Endothelial cell of umbilical vein (primary cell): Measurements from ENCODE around the gene GALNT9. TPM values are rescaled to one million over a fixed set of nuclear protein-coding genes. Genes with fewer than 3 reads are reported as not detected.

ENCODE experiments used
- BruUV-seq: library from RNA; stranded (reverse); fragments of 400-500 nt; replicated peaks from 2 replicates; lab custom pipeline; 2021; lab: Mats Ljungman, UMichigan
- CTCF ChIA-PET: fragments of 300-600, 350-600 bp; sonication (Branson Sonifier 250); formaldehyde crosslinking; loops from one replicate; lab custom pipeline; 2021; ENCODE audit warnings: antibody characterized with exemption, inconsistent platforms; lab: Charles Lee
- POLR2A ChIA-PET: fragments of 300-600, 350-600 bp; sonication (Branson Sonifier 250); formaldehyde crosslinking; loops from one replicate; lab custom pipeline; 2021; ENCODE audit warnings: antibody characterized with exemption, inconsistent platforms; lab: Charles Lee
- DNase-seq: peaks from one replicate; pipeline ENCODE4 v3.0.0-alpha.2; 2011; ENCODE audit warnings: low read depth, low spot score
- FAIRE-seq: peaks from 2 replicates; lab custom pipeline; 2011; peaks lifted over from hg19 to GRCh38; lab: Jason Lieb, UNC
- H2AFZ ChIP-seq: 2 replicates; pipeline ENCODE4 v1.6.0; 2012; ENCODE audit warnings: low read depth, low read length, control low read depth, inconsistent platforms
- H3K27ac ChIP-seq: 2 replicates; pipeline ENCODE4 v1.5.1; 2011; ENCODE audit warnings: low read depth, mild to moderate bottlenecking, control low read depth, low read length, moderate library complexity; ENCODE audit not compliant: insufficient read depth
- H3K27me3 ChIP-seq, 2 experiments: 2 replicates each; pipeline versions ENCODE4 v1.6.0 to v1.6.1; 2011; ENCODE audit warnings: low read length in 2 of 2, mixed read lengths in 1 of 2; ENCODE audit not compliant: control insufficient read depth in 2 of 2, insufficient read depth in 2 of 2
- H3K36me3 ChIP-seq, 2 experiments: 2 replicates in 1 of 2; 3 replicates in 1 of 2; pipeline ENCODE4 v1.5.1; 2011; ENCODE audit warnings: low read length in 2 of 2, mild to moderate bottlenecking in 1 of 2, moderate library complexity in 1 of 2; ENCODE audit not compliant: control insufficient read depth in 2 of 2, insufficient read depth in 2 of 2; ENCODE audit errors: extremely low read depth in 1 of 2
- H3K4me1 ChIP-seq: 3 replicates; pipeline ENCODE4 v1.5.1; 2011; ENCODE audit warnings: mild to moderate bottlenecking, low read length; ENCODE audit not compliant: control insufficient read depth, insufficient read depth; ENCODE audit errors: extremely low read depth
- H3K4me2 ChIP-seq: 2 replicates; pipeline ENCODE4 v1.6.1; 2011; ENCODE audit warnings: low read length, control low read depth, mixed read lengths; ENCODE audit not compliant: insufficient read depth
- H3K4me3 ChIP-seq, 3 experiments: fragments of 200-600 bp in 1 of 3; sonication (generic), shearing (Covaris generic) in 1 of 3; replicated peaks in 1 of 3; 2 replicates each; pipeline ENCODE4 v1.5.1; 2011 to 2016; ENCODE audit warnings: control low read depth in 3 of 3, low read length in 3 of 3, mild to moderate bottlenecking in 2 of 3, inconsistent platforms in 1 of 3, low read depth in 1 of 3, moderate library complexity in 1 of 3; ENCODE audit not compliant: insufficient read depth in 1 of 3
- H3K79me2 ChIP-seq: 2 replicates; pipeline ENCODE4 v1.6.0; 2012; ENCODE audit warnings: low read length, inconsistent platforms; ENCODE audit not compliant: control insufficient read depth, insufficient read depth
- H3K9ac ChIP-seq: replicated peaks from 2 replicates; pipeline ENCODE3; 2011; ENCODE audit warnings: low read length, control low read depth; ENCODE audit not compliant: insufficient read depth; ENCODE audit errors: extremely low read depth
- H3K9me1 ChIP-seq: replicated peaks from 3 replicates; pipeline ENCODE4 v1.6.0; 2011; ENCODE audit warnings: mild to moderate bottlenecking, low read length; ENCODE audit not compliant: control insufficient read depth, insufficient read depth; ENCODE audit errors: extremely low read depth
- H3K9me3 ChIP-seq: replicated peaks from 2 replicates; pipeline ENCODE4 v1.5.1; 2012; ENCODE audit warnings: low read length, inconsistent platforms; ENCODE audit not compliant: control insufficient read depth, insufficient read depth
- H4K20me1 ChIP-seq: replicated peaks from 2 replicates; pipeline ENCODE3; 2011; ENCODE audit warnings: mild to moderate bottlenecking, low read length; ENCODE audit not compliant: control insufficient read depth, insufficient read depth; ENCODE audit errors: extremely low read depth
- EZH2 ChIP-seq: IDR thresholded peaks from 2 replicates; pipeline ENCODE4 v1.6.1; 2012; ENCODE audit warnings: borderline replicate concordance, low read depth, mild to moderate bottlenecking, moderate library complexity, low read length, inconsistent platforms; ENCODE audit not compliant: severe bottlenecking
- FOS ChIP-seq: IDR thresholded peaks from 2 replicates; pipeline ENCODE4 v1.6.1; 2011; ENCODE audit warnings: mild to moderate bottlenecking, low read length, moderate library complexity, borderline replicate concordance; ENCODE audit not compliant: insufficient read depth
- GATA2 ChIP-seq: IDR thresholded peaks from 2 replicates; pipeline ENCODE4 v1.7.0; 2011; ENCODE audit warnings: low read depth, mild to moderate bottlenecking, moderate library complexity, mixed read lengths, low read length; ENCODE audit not compliant: insufficient read length, insufficient read depth
- JUN ChIP-seq: IDR thresholded peaks from 2 replicates; pipeline ENCODE4 v1.6.1; 2011; ENCODE audit warnings: borderline replicate concordance, low read depth; ENCODE audit not compliant: insufficient read length, insufficient read depth
- MYC ChIP-seq: IDR thresholded peaks from one replicate; pipeline ENCODE4 v1.6.1; 2011; ENCODE audit warnings: mild to moderate bottlenecking, low read depth, low read length
- POLR2A ChIP-seq: IDR thresholded peaks from 2 replicates; pipeline ENCODE4 v1.6.1; 2012; ENCODE audit warnings: low read depth, mild to moderate bottlenecking, control low read depth, low read length
- dilution Hi-C: fragments of 300-500 bp; cut with MboI; formaldehyde crosslinking; loops from one replicate; pipeline ENCODE4 v1.15.0; 2019; ENCODE audit warnings: low sequenced_read_pairs; ENCODE audit not compliant: extremely low pct_ligation_motif_present
- intact Hi-C: fragments of 100-400 bp; cut with micrococcal nuclease; formaldehyde crosslinking; loops from one replicate; pipeline ENCODE4 v1.10.0; 2022
- polyA plus RNA-seq, 4 experiments: library from polyadenylated mRNA; depleted of rRNA in 3 of 4; stranded (reverse) in 3 of 4; unstranded in 1 of 4; fragments of >200 nt; gene quantifications; 2 replicates each; pipeline versions ENCODE4 v1.2.1 to v1.2.3, GENCODE V29; 2011 to 2012; ENCODE audit warnings: missing spikeins in 1 of 4
- total RNA-seq: library from RNA; stranded (reverse); gene quantifications from 2 replicates; pipeline ENCODE4 v1.2.3, GENCODE V29; 2021
- TF ChIP-seq, protein P1 (sequence below), 2 donors: IDR thresholded peaks; 1 replicate in 1 of 2; 2 replicates in 1 of 2; pipeline ENCODE4 v1.5.1; 2011; ENCODE audit warnings: low read length in 2 of 2, mild to moderate bottlenecking in 2 of 2, moderate library complexity in 2 of 2, control low read depth in 1 of 2, inconsistent platforms in 1 of 2, low read depth in 1 of 2; ENCODE audit not compliant: insufficient read depth in 1 of 2; ENCODE audit errors: extremely low read depth in 1 of 2
- TF ChIP-seq, protein P2 (sequence below): IDR thresholded peaks from 2 replicates; pipeline ENCODE4 v1.6.1; 2011; ENCODE audit not compliant: insufficient read depth, insufficient read length

GALNT9 gene
- total and polyA plus RNA-seq, 2 donors (not counting 3 experiments of a cell fraction or from before 2014, with no cell fraction given), result 0.14 to 0.73 TPM

DNA sequence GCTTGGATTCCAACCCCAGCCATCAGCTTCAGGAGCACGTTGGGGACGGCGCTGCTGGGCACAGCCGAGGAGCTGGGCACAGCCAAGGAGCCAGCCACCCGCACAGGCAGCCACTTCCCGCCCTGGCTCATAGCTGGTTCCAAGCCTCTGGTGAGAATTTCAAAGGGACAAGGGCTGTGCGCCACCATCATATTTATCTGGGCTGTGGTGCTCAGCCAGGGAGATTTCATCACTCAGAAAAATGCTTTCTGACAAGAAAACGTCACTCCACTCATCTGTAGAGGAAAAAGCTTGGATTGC is 66.4 kb downstream of the GALNT9 start:
- no peak overlapping the region for H3K4me2 ChIP-seq
- H4K20me1 ChIP-seq, result no peaks in the 10 kb centered on the region
- H3K4me1 ChIP-seq, result no peaks in the 10 kb centered on the region
- CTCF ChIA-PET, result interaction anchor here (1.2 kb wide), 1 partner anchor 109 kb away, joined by 3 read pairs; no protein-coding TSS in a partner anchor
- no peak overlapping the region for H3K9ac ChIP-seq
- intact Hi-C loops, result no loop called here
- no peak for TF ChIP-seq EZH2
- H2AFZ ChIP-seq, result no peak overlapping the region
- no peak overlapping the region for H3K4me3 ChIP-seq
- H3K27me3 ChIP-seq, result no peaks in the 10 kb centered on the region
- dilution Hi-C loops, result no loop called here
- BruUV-seq, result no TSS peak
- no peaks in the 10 kb centered on the region for H3K36me3 ChIP-seq
- no peak for FAIRE-seq
- DNase-seq, result no peak
- H3K9me3 ChIP-seq, result no peaks in the 10 kb centered on the region
- no peak overlapping the region for H3K27ac ChIP-seq
- no peaks in the 10 kb centered on the region for H3K9me1 ChIP-seq
- H3K79me2 ChIP-seq, result no peaks in the 10 kb centered on the region
- POLR2A ChIA-PET, result no interaction called here

DNA sequence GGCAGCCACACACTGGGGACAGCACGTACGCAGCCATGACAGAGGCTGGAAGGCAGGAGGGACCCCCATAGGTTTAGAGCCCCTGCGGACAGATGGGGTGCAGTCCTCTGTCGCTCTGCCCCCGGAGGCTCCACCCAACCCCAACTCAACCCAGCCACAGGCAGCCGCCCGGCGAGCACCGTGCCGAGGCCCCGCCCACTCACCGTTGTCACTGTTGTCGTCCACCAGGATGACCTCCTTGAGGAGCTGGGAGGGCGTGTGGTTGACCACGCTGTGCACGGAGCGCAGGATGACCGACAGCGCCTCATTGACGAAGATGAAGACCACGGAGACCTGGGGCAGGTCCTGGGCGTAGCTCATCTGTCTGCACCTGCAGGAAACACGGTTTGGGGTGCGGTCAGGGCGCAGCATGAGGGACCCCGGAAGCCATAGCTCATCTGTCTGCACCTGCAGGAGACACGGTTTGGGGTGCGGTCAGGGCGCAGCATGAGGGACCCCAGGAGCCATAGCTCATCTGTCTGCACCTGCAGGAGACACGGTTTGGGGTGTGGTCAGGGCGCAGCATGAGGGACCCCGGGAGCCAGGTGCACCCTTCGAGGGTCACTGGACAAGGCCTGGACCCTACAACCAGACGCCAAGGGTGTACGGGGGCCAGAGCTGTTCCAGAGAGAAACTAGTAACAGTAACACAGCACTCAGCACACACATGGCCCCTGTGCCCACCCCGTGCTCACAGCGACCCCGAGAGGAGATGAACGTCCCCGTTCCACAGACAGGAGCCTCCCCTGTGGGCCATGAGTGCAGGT is 66.9 kb downstream of the GALNT9 start:
- Histone ChIP-seq H3K36me3 (no peaks in the 10 kb centered on the region), H3K27ac (no peak overlapping the region), H3K4me1 (no peaks in the 10 kb centered on the region), H3K9me3 (no peaks in the 10 kb centered on the region), H4K20me1 (no peaks in the 10 kb centered on the region), H3K4me3 (no peak overlapping the region), H3K4me2 (no peak overlapping the region), H3K9me1 (no peaks in the 10 kb centered on the region), H3K79me2 (no peaks in the 10 kb centered on the region), H2AFZ (no peak overlapping the region), H3K9ac (no peak overlapping the region), H3K27me3 (no peaks in the 10 kb centered on the region)
- intact Hi-C loops (no loop called here), dilution Hi-C loops (no loop called here)
- FAIRE-seq (no peak), DNase-seq (no peak)
- TF ChIP-seq, protein P1, sequence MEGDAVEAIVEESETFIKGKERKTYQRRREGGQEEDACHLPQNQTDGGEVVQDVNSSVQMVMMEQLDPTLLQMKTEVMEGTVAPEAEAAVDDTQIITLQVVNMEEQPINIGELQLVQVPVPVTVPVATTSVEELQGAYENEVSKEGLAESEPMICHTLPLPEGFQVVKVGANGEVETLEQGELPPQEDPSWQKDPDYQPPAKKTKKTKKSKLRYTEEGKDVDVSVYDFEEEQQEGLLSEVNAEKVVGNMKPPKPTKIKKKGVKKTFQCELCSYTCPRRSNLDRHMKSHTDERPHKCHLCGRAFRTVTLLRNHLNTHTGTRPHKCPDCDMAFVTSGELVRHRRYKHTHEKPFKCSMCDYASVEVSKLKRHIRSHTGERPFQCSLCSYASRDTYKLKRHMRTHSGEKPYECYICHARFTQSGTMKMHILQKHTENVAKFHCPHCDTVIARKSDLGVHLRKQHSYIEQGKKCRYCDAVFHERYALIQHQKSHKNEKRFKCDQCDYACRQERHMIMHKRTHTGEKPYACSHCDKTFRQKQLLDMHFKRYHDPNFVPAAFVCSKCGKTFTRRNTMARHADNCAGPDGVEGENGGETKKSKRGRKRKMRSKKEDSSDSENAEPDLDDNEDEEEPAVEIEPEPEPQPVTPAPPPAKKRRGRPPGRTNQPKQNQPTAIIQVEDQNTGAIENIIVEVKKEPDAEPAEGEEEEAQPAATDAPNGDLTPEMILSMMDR (IDR thresholded peaks at IDR 0.05; ENCODE audit: extremely low read depth in 1 of 2, insufficient read depth in 1 of 2, low read depth in 1 of 2, low read length in 2 of 2), result no peak
- TF ChIP-seq, protein P2, sequence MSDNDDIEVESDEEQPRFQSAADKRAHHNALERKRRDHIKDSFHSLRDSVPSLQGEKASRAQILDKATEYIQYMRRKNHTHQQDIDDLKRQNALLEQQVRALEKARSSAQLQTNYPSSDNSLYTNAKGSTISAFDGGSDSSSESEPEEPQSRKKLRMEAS, result no peak
- no peak for TF ChIP-seq EZH2
- TF ChIP-seq FOS, result no peak
- no peak for TF ChIP-seq MYC
- no peak for TF ChIP-seq JUN
- TF ChIP-seq POLR2A, result no peak
- no peak for TF ChIP-seq GATA2
- ChIA-PET POLR2A (no interaction called here), CTCF (interaction anchor here (1.2 kb wide), 1 partner anchor 109 kb away, joined by 3 read pairs; no protein-coding TSS in a partner anchor)
- no TSS peak for BruUV-seq
